OCI-LY1 (cell line): ENCODE measurements around the gene AGMO.

ENCODE experiments used
- H2AFZ ChIP-seq: fragments of 200-600 bp; sonication (generic), shearing (Covaris generic); 2 replicates; pipeline ENCODE4 v1.6.0; 2014; ENCODE audit warnings: antibody characterized with exemption, mild to moderate bottlenecking, low read length
- H3F3A ChIP-seq: fragments of 200-600 bp; sonication (generic), shearing (Covaris generic); 2 replicates; pipeline ENCODE4 v1.6.0; 2014; ENCODE audit warnings: mild to moderate bottlenecking, antibody characterized with exemption, low read length, moderate library complexity; ENCODE audit not compliant: insufficient read depth
- H3K27ac ChIP-seq: fragments of 200-600 bp; sonication (generic); 2 replicates; pipeline ENCODE4 v1.5.1; 2014; ENCODE audit warnings: low read length, mixed run types, mild to moderate bottlenecking, low read depth; ENCODE audit not compliant: poor library complexity, severe bottlenecking
- H3K27me3 ChIP-seq: fragments of 200-600 bp; sonication (generic); 2 replicates; pipeline ENCODE4 v1.6.0; 2014; ENCODE audit warnings: antibody characterized with exemption, mild to moderate bottlenecking, low read length, moderate library complexity; ENCODE audit not compliant: insufficient read depth
- H3K36me3 ChIP-seq: fragments of 200-600 bp; sonication (generic); 2 replicates; pipeline ENCODE4 v1.6.1; 2014; ENCODE audit warnings: mild to moderate bottlenecking, antibody characterized with exemption, low read length, moderate library complexity, mixed read lengths; ENCODE audit not compliant: insufficient read depth
- H3K4me1 ChIP-seq: fragments of 200-600 bp; sonication (generic); 2 replicates; pipeline ENCODE4 v1.5.1; 2014; ENCODE audit warnings: mild to moderate bottlenecking, low read length, moderate library complexity; ENCODE audit not compliant: insufficient read depth, severe bottlenecking
- H3K4me2 ChIP-seq: fragments of 200-600 bp; sonication (generic), shearing (Covaris generic); 2 replicates; pipeline ENCODE4 v1.6.1; 2014; ENCODE audit warnings: low read length
- H3K4me3 ChIP-seq: fragments of 200-600 bp; sonication (generic); 2 replicates; pipeline ENCODE4 v1.5.1; 2014; ENCODE audit warnings: low read length, low read depth, mild to moderate bottlenecking, mixed read lengths; ENCODE audit not compliant: poor library complexity, severe bottlenecking
- H3K79me2 ChIP-seq: fragments of 200-600 bp; shearing (Covaris generic); 2 replicates; pipeline ENCODE4 v1.6.1; 2016; ENCODE audit warnings: mixed run types, low read length, mixed read lengths; ENCODE audit not compliant: insufficient read depth
- H3K9ac ChIP-seq: fragments of 200-600 bp; sonication (generic), shearing (Covaris generic); 2 replicates; pipeline ENCODE4 v1.6.1; 2014; ENCODE audit warnings: mild to moderate bottlenecking, low read length, mixed read lengths
- H3K9me2 ChIP-seq: fragments of 200-600 bp; sonication (generic), shearing (Covaris generic); 2 replicates; pipeline ENCODE4 v1.6.1; 2014; ENCODE audit warnings: low read depth, mild to moderate bottlenecking, low read length, mixed read lengths
- H3K9me3 ChIP-seq: fragments of 200-600 bp; shearing (Covaris generic); 2 replicates; pipeline ENCODE4 v1.6.1; 2014; ENCODE audit warnings: low read length, mixed read lengths
- H4K20me1 ChIP-seq: fragments of 200-600 bp; sonication (generic), shearing (Covaris generic); 2 replicates; pipeline ENCODE4 v1.6.0; 2016; ENCODE audit warnings: mild to moderate bottlenecking, low read length; ENCODE audit not compliant: insufficient read depth
- CTCF ChIP-seq: fragments of 200-600 bp; sonication (generic), shearing (Covaris generic); IDR thresholded peaks from 2 replicates; pipeline ENCODE4 v1.5.1; 2017; ENCODE audit warnings: mild to moderate bottlenecking, antibody characterized with exemption, low read length, moderate library complexity, mixed read lengths
- EZH2 ChIP-seq: fragments of 200-600 bp; sonication (generic), shearing (Covaris generic); IDR thresholded peaks from 2 replicates; pipeline ENCODE4 v1.8.0; 2017; ENCODE audit warnings: borderline replicate concordance, mixed run types, mild to moderate bottlenecking, antibody characterized with exemption, low read length, moderate library complexity, mixed read lengths

The AGMO gene

GRCh38 chr7:15367897-15368296, 193.9 kb downstream of the AGMO start:
- no peaks in the 10 kb centered on the region for H4K20me1 ChIP-seq
- TF ChIP-seq CTCF: no peak
- no peak for TF ChIP-seq EZH2
- no peaks in the 10 kb centered on the region for H3K27me3 ChIP-seq
- no peaks in the 10 kb centered on the region for H3K79me2 ChIP-seq
- H3K9ac ChIP-seq: no peak overlapping the region
- H3K4me3 ChIP-seq: no peak overlapping the region
- no peaks in the 10 kb centered on the region for H3F3A ChIP-seq
- H3K36me3 ChIP-seq: no peaks in the 10 kb centered on the region
- no peak overlapping the region for H3K27ac ChIP-seq
- no peak overlapping the region for H2AFZ ChIP-seq
- no peak overlapping the region for H3K4me2 ChIP-seq
- no peaks in the 10 kb centered on the region for H3K4me1 ChIP-seq
- no peaks in the 10 kb centered on the region for H3K9me3 ChIP-seq
- no peaks in the 10 kb centered on the region for H3K9me2 ChIP-seq

- no peak overlapping the region for H3K27ac ChIP-seq
- H3K4me1 ChIP-seq: no peaks in the 10 kb centered on the region
- H2AFZ ChIP-seq: no peak overlapping the region
- H3K9me2 ChIP-seq: no peaks in the 10 kb centered on the region
- no peaks in the 10 kb centered on the region for H3K27me3 ChIP-seq
- no peak for TF ChIP-seq CTCF
- no peak for TF ChIP-seq EZH2
- H3K36me3 ChIP-seq: no peaks in the 10 kb centered on the region
- H3K9me3 ChIP-seq: no peaks in the 10 kb centered on the region
- H3K4me2 ChIP-seq: no peak overlapping the region
- no peak overlapping the region for H3K9ac ChIP-seq
- H3K4me3 ChIP-seq: no peak overlapping the region
- H4K20me1 ChIP-seq: no peaks in the 10 kb centered on the region; the same call in 1 of the 2 replicates
- no peaks in the 10 kb centered on the region for H3F3A ChIP-seq
- no peaks in the 10 kb centered on the region for H3K79me2 ChIP-seq
These were observed 203.7 kb downstream of the AGMO start for GRCh38 chr7:15358112-15358511.

- no peak overlapping the region for H2AFZ ChIP-seq
- H3K9ac ChIP-seq: no peak overlapping the region
- no peaks in the 10 kb centered on the region for H3K9me2 ChIP-seq
- H3K4me2 ChIP-seq: no peak overlapping the region
- H3K9me3 ChIP-seq: no peaks in the 10 kb centered on the region
- no peaks in the 10 kb centered on the region for H3K79me2 ChIP-seq
- no peak overlapping the region for H3K27ac ChIP-seq
- no peaks in the 10 kb centered on the region for H4K20me1 ChIP-seq
- H3F3A ChIP-seq: no peaks in the 10 kb centered on the region
- H3K36me3 ChIP-seq: no peaks in the 10 kb centered on the region
- H3K27me3 ChIP-seq: no peaks in the 10 kb centered on the region
- no peaks in the 10 kb centered on the region for H3K4me1 ChIP-seq
- TF ChIP-seq EZH2 (no peak), CTCF (no peak)
- no peak overlapping the region for H3K4me3 ChIP-seq
These were observed 209.2 kb downstream of the AGMO start for GRCh38 chr7:15352421-15353206.
